Neural cell (in vitro differentiated cells): Measurements from ENCODE around the gene IMMP2L. TPM values are rescaled to one million over a fixed set of nuclear protein-coding genes. Genes with fewer than 3 reads are reported as not detected.

Experiments used
- H2AFZ ChIP-seq: fragments of 200-600, 300-800 bp; sonication (generic), shearing (Covaris generic); 2 replicates; pipeline ENCODE4 v1.6.0; 2014; ENCODE audit warnings: low read depth, mild to moderate bottlenecking, antibody characterized with exemption, low read length, moderate library complexity
- H3F3A ChIP-seq: fragments of 200-600 bp; shearing (Covaris generic); 2 replicates; pipeline ENCODE4 v1.6.1; 2016; ENCODE audit warnings: mild to moderate bottlenecking, moderate library complexity, mixed read lengths, antibody characterized with exemption, low read length; ENCODE audit not compliant: insufficient read depth, poor library complexity, severe bottlenecking
- H3K27ac ChIP-seq: fragments of 200-600, 300-800 bp; sonication (generic), shearing (Covaris generic); 2 replicates; pipeline ENCODE4 v1.5.1; 2014; ENCODE audit warnings: mild to moderate bottlenecking, low read length, moderate library complexity
- H3K27me3 ChIP-seq: fragments of 300-800, 200-600 bp; sonication (generic), shearing (Covaris generic); 2 replicates; pipeline ENCODE4 v1.6.0; 2014; ENCODE audit warnings: mild to moderate bottlenecking, low read depth, low read length, moderate library complexity; ENCODE audit not compliant: insufficient read depth
- H3K36me3 ChIP-seq: fragments of 300-800, 200-600 bp; sonication (generic), shearing (Covaris generic); 2 replicates; pipeline ENCODE4 v1.5.1; 2014; ENCODE audit warnings: mild to moderate bottlenecking, antibody characterized with exemption, low read length, moderate library complexity; ENCODE audit not compliant: insufficient read depth
- H3K4me2 ChIP-seq: fragments of 300-800, 200-600 bp; sonication (generic), shearing (Covaris generic); 2 replicates; pipeline ENCODE4 v1.6.0; 2014; ENCODE audit warnings: mild to moderate bottlenecking, low read length
- H3K4me3 ChIP-seq: fragments of 300-800, 200-600 bp; sonication (generic), shearing (Covaris generic); 2 replicates; pipeline ENCODE4 v1.5.1; 2014; ENCODE audit warnings: mild to moderate bottlenecking, low read length, moderate library complexity
- H3K79me2 ChIP-seq: fragments of 200-600 bp; shearing (Covaris generic); replicated peaks from 2 replicates; pipeline ENCODE4 v1.6.0; 2014; ENCODE audit warnings: mild to moderate bottlenecking, low read length, moderate library complexity; ENCODE audit not compliant: insufficient read depth
- H3K9ac ChIP-seq: fragments of 300-800, 200-600 bp; sonication (generic), shearing (Covaris generic); 2 replicates; pipeline ENCODE4 v1.6.1; 2016; ENCODE audit warnings: mild to moderate bottlenecking, low read length, mixed read lengths
- H3K9me2 ChIP-seq: fragments of 200-600 bp; shearing (Covaris generic); 2 replicates; pipeline ENCODE4 v1.6.1; 2016; ENCODE audit warnings: mild to moderate bottlenecking, low read length, mixed read lengths; ENCODE audit not compliant: insufficient read depth
- H3K9me3 ChIP-seq: fragments of 200-600, 300-800 bp; sonication (generic), shearing (Covaris generic); 2 replicates; pipeline ENCODE4 v1.6.1; 2016; ENCODE audit warnings: mild to moderate bottlenecking, mixed run types, low read length, moderate library complexity, mixed read lengths
- H4K20me1 ChIP-seq: fragments of 200-600 bp; shearing (Covaris generic); 2 replicates; pipeline ENCODE4 v1.6.1; 2016; ENCODE audit warnings: mild to moderate bottlenecking, mixed run types; ENCODE audit not compliant: insufficient read depth
- EP300 ChIP-seq: fragments of 450-650 bp; conservative IDR thresholded peaks from 2 replicates; pipeline ENCODE4 v1.6.1; 2014; ENCODE audit warnings: antibody characterized with exemption, mild to moderate bottlenecking, moderate library complexity; ENCODE audit not compliant: poor library complexity, severe bottlenecking
- EZH2 ChIP-seq: fragments of 200-600, 300-800 bp; shearing (Covaris generic), sonication (generic); IDR thresholded peaks from 2 replicates; pipeline ENCODE4 v1.6.1; 2014; ENCODE audit warnings: antibody characterized with exemption, low read length, borderline replicate concordance, mild to moderate bottlenecking; ENCODE audit not compliant: insufficient read depth, poor library complexity, severe bottlenecking
- MXI1 ChIP-seq: fragments of 450-650 bp; conservative IDR thresholded peaks from 2 replicates; pipeline ENCODE4 v1.6.1; 2014; ENCODE audit warnings: antibody characterized with exemption, mild to moderate bottlenecking; ENCODE audit not compliant: poor library complexity, severe bottlenecking
- POLR2AphosphoS5 ChIP-seq: IDR thresholded peaks from 2 replicates; pipeline ENCODE4 v1.6.1; 2012
- RAD21 ChIP-seq: fragments of 450-650 bp; conservative IDR thresholded peaks from 2 replicates; pipeline ENCODE4 v1.6.1; 2014; ENCODE audit warnings: antibody characterized with exemption, mild to moderate bottlenecking, moderate library complexity
- SMC3 ChIP-seq: fragments of 450-650 bp; conservative IDR thresholded peaks from 2 replicates; pipeline ENCODE4 v1.6.1; 2014; ENCODE audit warnings: antibody characterized with exemption, mild to moderate bottlenecking, moderate library complexity; ENCODE audit not compliant: poor library complexity
- TAF1 ChIP-seq: IDR thresholded peaks from 2 replicates; pipeline ENCODE4 v1.6.1; 2012; ENCODE audit warnings: low read depth
- polyA plus RNA-seq: library from polyadenylated mRNA; depleted of rRNA; stranded (reverse); fragments of >200 nt; gene quantifications from 2 replicates; pipeline ENCODE4 v1.2.3, GENCODE V29; 2014
- TF ChIP-seq, protein P1 (sequence below): IDR thresholded peaks from 2 replicates; pipeline ENCODE4 v1.6.1; 2012; ENCODE audit warnings: borderline replicate concordance
- TF ChIP-seq, protein P2 (sequence below): fragments of 450-650 bp; IDR thresholded peaks from 2 replicates; pipeline ENCODE4 v1.5.1; 2014; ENCODE audit warnings: antibody characterized with exemption, mild to moderate bottlenecking, moderate library complexity; ENCODE audit not compliant: poor library complexity, severe bottlenecking

IMMP2L gene
- polyA plus RNA-seq, 1 donor from 2014 or later, result 9.7 TPM

DNA sequence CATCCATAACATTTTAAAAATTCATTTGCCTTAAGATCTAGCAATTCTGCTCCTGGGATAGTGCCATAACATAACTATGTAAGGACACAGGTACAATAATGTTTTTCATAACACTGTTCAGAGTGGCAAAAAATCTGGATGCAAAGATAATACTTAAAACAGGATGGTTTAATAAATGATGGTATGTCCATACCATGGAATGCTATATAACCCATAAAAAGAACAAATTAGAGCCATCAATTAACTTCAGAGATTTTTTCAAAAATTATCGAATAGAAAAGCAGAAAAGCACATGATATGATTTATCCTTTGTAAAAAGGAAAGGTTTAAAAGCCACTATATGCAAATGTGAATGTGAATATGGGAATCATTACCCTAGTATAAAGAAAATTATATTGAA is 664.8 kb downstream of the IMMP2L start:
- H3K9ac ChIP-seq, result no peak overlapping the region
- no peak overlapping the region for H3K4me2 ChIP-seq
- no peaks in the 10 kb centered on the region for H3K79me2 ChIP-seq
- no peaks in the 10 kb centered on the region for H3K36me3 ChIP-seq
- H3K9me3 ChIP-seq, result peaks cover 5% of the 10 kb centered on the region
- H3F3A ChIP-seq, result no peaks in the 10 kb centered on the region
- no peak for TF ChIP-seq POLR2AphosphoS5
- TF ChIP-seq, protein P1, sequence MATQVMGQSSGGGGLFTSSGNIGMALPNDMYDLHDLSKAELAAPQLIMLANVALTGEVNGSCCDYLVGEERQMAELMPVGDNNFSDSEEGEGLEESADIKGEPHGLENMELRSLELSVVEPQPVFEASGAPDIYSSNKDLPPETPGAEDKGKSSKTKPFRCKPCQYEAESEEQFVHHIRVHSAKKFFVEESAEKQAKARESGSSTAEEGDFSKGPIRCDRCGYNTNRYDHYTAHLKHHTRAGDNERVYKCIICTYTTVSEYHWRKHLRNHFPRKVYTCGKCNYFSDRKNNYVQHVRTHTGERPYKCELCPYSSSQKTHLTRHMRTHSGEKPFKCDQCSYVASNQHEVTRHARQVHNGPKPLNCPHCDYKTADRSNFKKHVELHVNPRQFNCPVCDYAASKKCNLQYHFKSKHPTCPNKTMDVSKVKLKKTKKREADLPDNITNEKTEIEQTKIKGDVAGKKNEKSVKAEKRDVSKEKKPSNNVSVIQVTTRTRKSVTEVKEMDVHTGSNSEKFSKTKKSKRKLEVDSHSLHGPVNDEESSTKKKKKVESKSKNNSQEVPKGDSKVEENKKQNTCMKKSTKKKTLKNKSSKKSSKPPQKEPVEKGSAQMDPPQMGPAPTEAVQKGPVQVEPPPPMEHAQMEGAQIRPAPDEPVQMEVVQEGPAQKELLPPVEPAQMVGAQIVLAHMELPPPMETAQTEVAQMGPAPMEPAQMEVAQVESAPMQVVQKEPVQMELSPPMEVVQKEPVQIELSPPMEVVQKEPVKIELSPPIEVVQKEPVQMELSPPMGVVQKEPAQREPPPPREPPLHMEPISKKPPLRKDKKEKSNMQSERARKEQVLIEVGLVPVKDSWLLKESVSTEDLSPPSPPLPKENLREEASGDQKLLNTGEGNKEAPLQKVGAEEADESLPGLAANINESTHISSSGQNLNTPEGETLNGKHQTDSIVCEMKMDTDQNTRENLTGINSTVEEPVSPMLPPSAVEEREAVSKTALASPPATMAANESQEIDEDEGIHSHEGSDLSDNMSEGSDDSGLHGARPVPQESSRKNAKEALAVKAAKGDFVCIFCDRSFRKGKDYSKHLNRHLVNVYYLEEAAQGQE, result no peak
- TF ChIP-seq EP300, result no peak
- no peaks in the 10 kb centered on the region for H3K27me3 ChIP-seq
- no peaks in the 10 kb centered on the region for H3K9me2 ChIP-seq
- no peaks in the 10 kb centered on the region for H4K20me1 ChIP-seq
- H2AFZ ChIP-seq, result no peak overlapping the region
- H3K27ac ChIP-seq, result no peak overlapping the region
- H3K4me3 ChIP-seq, result no peak overlapping the region

DNA sequence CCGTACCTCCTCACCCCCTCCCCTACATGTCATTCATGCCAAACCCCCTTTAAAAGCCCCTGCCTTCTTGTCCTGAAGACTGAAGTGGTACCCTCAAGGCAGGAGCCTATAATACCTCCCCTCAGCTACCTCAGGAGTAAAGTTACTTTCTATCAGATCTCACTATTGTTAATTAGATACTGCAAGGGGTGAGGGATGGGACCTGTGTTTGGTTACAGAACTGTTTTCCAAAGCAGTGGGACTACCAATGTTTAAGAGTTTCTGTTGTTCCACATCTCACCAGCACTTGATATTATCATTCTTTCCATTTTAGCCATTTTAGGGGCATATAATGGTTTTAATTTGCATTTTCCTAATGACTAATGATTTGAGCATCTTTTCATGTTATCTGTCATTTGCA is 668.2 kb downstream of the IMMP2L start:
- no peaks in the 10 kb centered on the region for H3K27me3 ChIP-seq
- no peak overlapping the region for H2AFZ ChIP-seq
- no peaks in the 10 kb centered on the region for H3F3A ChIP-seq
- H4K20me1 ChIP-seq, result no peaks in the 10 kb centered on the region
- H3K9ac ChIP-seq, result no peak overlapping the region
- TF ChIP-seq EZH2, result no peak
- TF ChIP-seq, protein P2, sequence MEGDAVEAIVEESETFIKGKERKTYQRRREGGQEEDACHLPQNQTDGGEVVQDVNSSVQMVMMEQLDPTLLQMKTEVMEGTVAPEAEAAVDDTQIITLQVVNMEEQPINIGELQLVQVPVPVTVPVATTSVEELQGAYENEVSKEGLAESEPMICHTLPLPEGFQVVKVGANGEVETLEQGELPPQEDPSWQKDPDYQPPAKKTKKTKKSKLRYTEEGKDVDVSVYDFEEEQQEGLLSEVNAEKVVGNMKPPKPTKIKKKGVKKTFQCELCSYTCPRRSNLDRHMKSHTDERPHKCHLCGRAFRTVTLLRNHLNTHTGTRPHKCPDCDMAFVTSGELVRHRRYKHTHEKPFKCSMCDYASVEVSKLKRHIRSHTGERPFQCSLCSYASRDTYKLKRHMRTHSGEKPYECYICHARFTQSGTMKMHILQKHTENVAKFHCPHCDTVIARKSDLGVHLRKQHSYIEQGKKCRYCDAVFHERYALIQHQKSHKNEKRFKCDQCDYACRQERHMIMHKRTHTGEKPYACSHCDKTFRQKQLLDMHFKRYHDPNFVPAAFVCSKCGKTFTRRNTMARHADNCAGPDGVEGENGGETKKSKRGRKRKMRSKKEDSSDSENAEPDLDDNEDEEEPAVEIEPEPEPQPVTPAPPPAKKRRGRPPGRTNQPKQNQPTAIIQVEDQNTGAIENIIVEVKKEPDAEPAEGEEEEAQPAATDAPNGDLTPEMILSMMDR, result no peak
- no peak for TF ChIP-seq TAF1
- TF ChIP-seq RAD21, result no peak
- no peak for TF ChIP-seq SMC3
- no peak for TF ChIP-seq POLR2AphosphoS5
- TF ChIP-seq MXI1, result no peak
- TF ChIP-seq EP300, result no peak
- TF ChIP-seq, protein P1, result no peak
- no peaks in the 10 kb centered on the region for H3K79me2 ChIP-seq
- no peak overlapping the region for H3K4me2 ChIP-seq
- H3K9me3 ChIP-seq, result peaks cover 5% of the 10 kb centered on the region
- no peaks in the 10 kb centered on the region for H3K9me2 ChIP-seq
- H3K36me3 ChIP-seq, result no peaks in the 10 kb centered on the region
- H3K4me3 ChIP-seq, result no peak overlapping the region
- no peak overlapping the region for H3K27ac ChIP-seq
